IMR-90 (cell line): ENCODE results near the gene DYNLT3. TPM values are rescaled to one million over a fixed set of nuclear protein-coding genes. Genes with fewer than 3 reads are reported as not detected.
A peak's percentile ranks its signal among the peaks of the same experiment; 100 is the strongest.

Experiments
- ATAC-seq: fragments of 200-7000 bp; cut with Tn5 transposase; 2 replicates; pipeline ENCODE4 v1.9.1; 2020; ENCODE audit warnings: low read depth, mild to moderate bottlenecking, moderate library complexity
- BruUV-seq: library from RNA; stranded (reverse); fragments of 400-500 nt; replicated peaks from 2 replicates; lab custom pipeline; 2021; lab: Mats Ljungman, UMichigan
- CTCF ChIA-PET: fragments of 300-600 bp; formaldehyde crosslinking; extraction: SDS; loops from one replicate; lab custom pipeline; 2021; ENCODE audit warnings: antibody characterized with exemption; lab: Yijun Ruan, JAX
- POLR2A ChIA-PET: fragments of 300-600 bp; sonication (Branson Sonifier 250); formaldehyde crosslinking; loops from one replicate; lab custom pipeline; 2022; ENCODE audit warnings: antibody characterized with exemption; ENCODE audit not compliant: unreplicated experiment; lab: Charles Lee
- DNase-seq: peaks from one replicate; pipeline ENCODE4 v3.0.0; 2013
- H2AFZ ChIP-seq: replicated peaks from 2 replicates; pipeline ENCODE3; 2013; ENCODE audit warnings: low read length, mild to moderate bottlenecking; ENCODE audit not compliant: poor library complexity
- H2AK5ac ChIP-seq: 2 replicates; pipeline ENCODE4 v1.6.1; 2013; ENCODE audit warnings: low read depth, low read length, inconsistent platforms
- H2AK9ac ChIP-seq: replicated peaks from 2 replicates; pipeline ENCODE3; 2013; ENCODE audit warnings: mild to moderate bottlenecking, low read depth, low read length, moderate library complexity; ENCODE audit not compliant: poor library complexity
- H2BK120ac ChIP-seq: 2 replicates; pipeline ENCODE4 v1.6.1; 2013; ENCODE audit warnings: low read depth, low read length, inconsistent platforms
- H2BK15ac ChIP-seq: 3 replicates; pipeline ENCODE4 v1.6.1; 2013; ENCODE audit warnings: low read depth, low read length, inconsistent platforms
- H2BK20ac ChIP-seq: 2 replicates; pipeline ENCODE4 v1.6.1; 2013; ENCODE audit warnings: low read depth, mild to moderate bottlenecking, inconsistent platforms, low read length, moderate library complexity
- H2BK5ac ChIP-seq: 2 replicates; pipeline ENCODE4 v1.6.1; 2013; ENCODE audit warnings: mild to moderate bottlenecking, low read depth, low read length, inconsistent platforms; ENCODE audit not compliant: poor library complexity, severe bottlenecking
- H3K14ac ChIP-seq: replicated peaks from 2 replicates; pipeline ENCODE4 v1.6.1; 2013; ENCODE audit warnings: low read depth, low read length, inconsistent platforms
- H3K18ac ChIP-seq: 2 replicates; pipeline ENCODE4 v1.6.1; 2013; ENCODE audit warnings: low read depth, low read length, control low read depth
- H3K23ac ChIP-seq: 2 replicates; pipeline ENCODE4 v1.6.1; 2013; ENCODE audit warnings: low read depth, low read length, inconsistent platforms
- H3K27ac ChIP-seq: 2 replicates; pipeline ENCODE4 v1.5.1; 2013; ENCODE audit warnings: mild to moderate bottlenecking, control low read depth, low read length; ENCODE audit not compliant: insufficient read depth
- H3K27me3 ChIP-seq: 2 replicates; pipeline ENCODE4 v1.6.1; 2013; ENCODE audit warnings: low read length; ENCODE audit not compliant: control insufficient read depth, insufficient read depth
- H3K36me3 ChIP-seq: 2 replicates; pipeline ENCODE4 v1.6.1; 2013; ENCODE audit warnings: low read length, mixed read lengths; ENCODE audit not compliant: control insufficient read depth, insufficient read depth
- H3K4ac ChIP-seq: 2 replicates; pipeline ENCODE4 v1.6.1; 2013; ENCODE audit warnings: low read depth, low read length, inconsistent platforms
- H3K4me1 ChIP-seq: 2 replicates; pipeline ENCODE4 v1.6.1; 2013; ENCODE audit warnings: low read length, mixed read lengths; ENCODE audit not compliant: control insufficient read depth, insufficient read depth
- H3K4me2 ChIP-seq: 2 replicates; pipeline ENCODE4 v1.6.1; 2013; ENCODE audit warnings: low read depth, mild to moderate bottlenecking, control low read depth, low read length, moderate library complexity
- H3K4me3 ChIP-seq: 2 replicates; pipeline ENCODE4 v1.5.1; 2013; ENCODE audit warnings: low read depth, mild to moderate bottlenecking, control low read depth, low read length, moderate library complexity; ENCODE audit not compliant: insufficient read depth
- H3K56ac ChIP-seq: 2 replicates; pipeline ENCODE4 v1.6.1; 2013; ENCODE audit warnings: low read length, inconsistent platforms; ENCODE audit not compliant: insufficient read depth; ENCODE audit errors: extremely low read depth
- H3K79me1 ChIP-seq, 2 experiments: 2 replicates each; pipeline ENCODE4 v1.6.1; 2013; ENCODE audit warnings: low read length in 2 of 2, inconsistent platforms in 1 of 2, low read depth in 1 of 2
- H3K9ac ChIP-seq: 2 replicates; pipeline ENCODE4 v1.6.1; 2013; ENCODE audit warnings: low read depth, low read length, control low read depth
- H3K9me1 ChIP-seq: 2 replicates; pipeline ENCODE4 v1.6.1; 2013; ENCODE audit warnings: low read length, inconsistent platforms; ENCODE audit not compliant: insufficient read depth
- H3K9me3 ChIP-seq: 2 replicates; pipeline ENCODE4 v1.6.1; 2013; ENCODE audit warnings: low read length; ENCODE audit not compliant: control insufficient read depth, insufficient read depth
- H4K20me1 ChIP-seq: 2 replicates; pipeline ENCODE4 v1.6.1; 2013; ENCODE audit warnings: low read length, inconsistent platforms; ENCODE audit not compliant: insufficient read depth
- H4K5ac ChIP-seq: 2 replicates; pipeline ENCODE4 v1.6.1; 2013; ENCODE audit warnings: mild to moderate bottlenecking, low read depth, low read length, control low read depth
- H4K8ac ChIP-seq, 2 experiments: 2 replicates each; pipeline ENCODE4 v1.6.1; 2013; ENCODE audit warnings: low read depth in 2 of 2, low read length in 2 of 2, control low read depth in 1 of 2, inconsistent platforms in 1 of 2
- H4K91ac ChIP-seq: 2 replicates; pipeline ENCODE4 v1.6.1; 2013; ENCODE audit warnings: low read depth, low read length, inconsistent platforms; ENCODE audit not compliant: insufficient read depth
- CEBPB ChIP-seq: IDR thresholded peaks from 2 replicates; pipeline ENCODE4 v1.6.1; 2012; ENCODE audit warnings: low read depth, low read length, improper control_type of control experiment
- ELK1 ChIP-seq: fragments of 150-350 bp; IDR thresholded peaks from 2 replicates; pipeline ENCODE4 v1.6.1; 2016; ENCODE audit warnings: low read depth, mild to moderate bottlenecking, low read length, moderate library complexity, borderline replicate concordance
- FOS ChIP-seq: fragments of 150-350 bp; IDR thresholded peaks from 2 replicates; pipeline ENCODE4 v1.6.1; 2016; ENCODE audit warnings: low read depth, low read length
- MAZ ChIP-seq: IDR thresholded peaks from 2 replicates; pipeline ENCODE4 v1.6.1; 2012; ENCODE audit warnings: low read depth, mild to moderate bottlenecking, low read length, improper control_type of control experiment, moderate library complexity, borderline replicate concordance
- MXI1 ChIP-seq: IDR thresholded peaks from 2 replicates; pipeline ENCODE4 v1.6.1; 2012; ENCODE audit warnings: low read depth, mild to moderate bottlenecking, low read length, moderate library complexity, borderline replicate concordance
- NFE2L2 ChIP-seq: fragments of 150-350 bp; IDR thresholded peaks from 2 replicates; pipeline ENCODE4 v1.6.1; 2016; ENCODE audit warnings: low read depth, mild to moderate bottlenecking, low read length
- POLR2A ChIP-seq: IDR thresholded peaks from 2 replicates; pipeline ENCODE4 v1.6.1; 2012; ENCODE audit warnings: mild to moderate bottlenecking, low read depth, low read length
- RAD21 ChIP-seq: IDR thresholded peaks from 2 replicates; pipeline ENCODE4 v1.6.1; 2012; ENCODE audit warnings: low read length, improper control_type of control experiment
- RCOR1 ChIP-seq: IDR thresholded peaks from 2 replicates; pipeline ENCODE4 v1.6.1; 2012; ENCODE audit warnings: mild to moderate bottlenecking, low read length, improper control_type of control experiment; ENCODE audit not compliant: insufficient replicate concordance
- RFX5 ChIP-seq: IDR thresholded peaks from 2 replicates; pipeline ENCODE4 v1.8.0; 2012; ENCODE audit warnings: low read depth, mild to moderate bottlenecking, low read length, moderate library complexity
- SMC3 ChIP-seq: fragments of 150-350 bp; IDR thresholded peaks from 2 replicates; pipeline ENCODE4 v1.6.1; 2016; ENCODE audit warnings: low read depth, mild to moderate bottlenecking, antibody characterized with exemption, low read length, moderate library complexity
- USF2 ChIP-seq: fragments of 150-350 bp; IDR thresholded peaks from 2 replicates; pipeline ENCODE4 v1.6.1; 2017; ENCODE audit warnings: mild to moderate bottlenecking, antibody characterized with exemption, low read length, low read depth
- WGBS, 2 experiments: methylation state at CpG; one replicate each; pipeline versions ENCODE4 v1.1.5 to v1.1.7; 2013; ENCODE audit warnings: missing lambda C conversion rate in 2 of 2; ENCODE audit not compliant: insufficient read length in 1 of 2; ENCODE audit errors: extremely low coverage in 2 of 2; 5-methylcytosine and 5-hydroxymethylcytosine counted together
- dilution Hi-C: fragments of 300-500 bp; cut with HindIII; formaldehyde crosslinking; loops from one replicate; pipeline ENCODE4 v1.14.3; 2018; ENCODE audit warnings: low sequenced_read_pairs; ENCODE audit not compliant: unreplicated experiment
- in situ Hi-C: fragments of 300-500 bp; cut with MboI; formaldehyde crosslinking; loops from 3 replicates; pipeline ENCODE4 v1.14.3; 2019; ENCODE audit warnings: low sequenced_read_pairs, inconsistent platforms, mixed read lengths
- intact Hi-C: fragments of 100-400 bp; cut with micrococcal nuclease; formaldehyde crosslinking; loops from 2 replicates; pipeline ENCODE4 v1.10.0; 2022
- polyA plus RNA-seq, 3 experiments: library from polyadenylated mRNA; depleted of rRNA; stranded (reverse); fragments of >200 nt; gene quantifications; 2 replicates each; pipeline ENCODE4 v1.2.3, GENCODE V29; 2012; ENCODE audit warnings: low replicate concordance in 1 of 3
- total RNA-seq: library from RNA; depleted of rRNA; stranded (reverse); fragments of >200 nt; gene quantifications from 2 replicates; pipeline ENCODE4 v1.2.3, GENCODE V29; 2012
- TF ChIP-seq, protein P1 (sequence below): conservative IDR thresholded peaks from 2 replicates; pipeline ENCODE4 v1.5.1; 2012; ENCODE audit warnings: mild to moderate bottlenecking, low read depth, low read length, improper control_type of control experiment

Gene DYNLT3
- total and polyA plus RNA-seq, 2 of the 4 experiments (the other 2 are of a cell fraction), result 15.7 to 18.8 TPM

- intact Hi-C loops, result loop anchor here (1.0 to 5.0 kb wide), 2 partner anchors 455 to 525 kb away; partner anchors contain the start of genes PRRG1 and RPGR
- H3K4me2 ChIP-seq, result no peak overlapping the region
- H2BK15ac ChIP-seq, result no peak overlapping the region
- H2BK5ac ChIP-seq, result peak overlapping the region; percentile 64
- no peak overlapping the region for H3K4me3 ChIP-seq
- no peaks in the 10 kb centered on the region for H3K9me3 ChIP-seq
- no peak overlapping the region for H3K23ac ChIP-seq
- ChIA-PET CTCF (interaction anchor here (0.9 to 1.3 kb wide), 2 partner anchors 12 to 47 kb away, joined by 4 to 6 read pairs; no protein-coding TSS in a partner anchor), POLR2A (no interaction called here)
- H3K4ac ChIP-seq, result no peak overlapping the region
- H4K91ac ChIP-seq, result no peak overlapping the region
- 0 out of 2 replicates have a peak overlapping the region, but pooled peaks have one; percentile 4 for H2BK20ac ChIP-seq
- no peak overlapping the region for H4K8ac ChIP-seq
- H2AK9ac ChIP-seq, result no peak overlapping the region
- no peaks in the 10 kb centered on the region for H4K20me1 ChIP-seq
- H2BK120ac ChIP-seq, result no peak overlapping the region
- in situ Hi-C loops, result no loop called here
- no peaks in the 10 kb centered on the region for H3K79me1 ChIP-seq
- H4K5ac ChIP-seq, result no peak overlapping the region
- no peak overlapping the region for H3K27ac ChIP-seq
- H3K56ac ChIP-seq, result no peak overlapping the region
- peaks cover 4% of the 10 kb centered on the region for H3K9me1 ChIP-seq
- H2AK5ac ChIP-seq, result no peak overlapping the region
- no CpG with 5 or more reads among the region's 1 CpG for WGBS, 2 experiments
- no peak overlapping the region for H3K9ac ChIP-seq
- no peak overlapping the region for H3K14ac ChIP-seq
- H3K4me1 ChIP-seq, result peaks cover 3% of the 10 kb centered on the region
- no peaks in the 10 kb centered on the region for H3K27me3 ChIP-seq
- no TSS peak for BruUV-seq
- dilution Hi-C loops, result no loop called here
- DNase-seq (no peak), ATAC-seq (peak; percentile 67)
- H3K36me3 ChIP-seq, result no peaks in the 10 kb centered on the region
- no peak overlapping the region for H2AFZ ChIP-seq
- no peak overlapping the region for H3K18ac ChIP-seq
- no peak for TF ChIP-seq RCOR1
- TF ChIP-seq, protein P1, sequence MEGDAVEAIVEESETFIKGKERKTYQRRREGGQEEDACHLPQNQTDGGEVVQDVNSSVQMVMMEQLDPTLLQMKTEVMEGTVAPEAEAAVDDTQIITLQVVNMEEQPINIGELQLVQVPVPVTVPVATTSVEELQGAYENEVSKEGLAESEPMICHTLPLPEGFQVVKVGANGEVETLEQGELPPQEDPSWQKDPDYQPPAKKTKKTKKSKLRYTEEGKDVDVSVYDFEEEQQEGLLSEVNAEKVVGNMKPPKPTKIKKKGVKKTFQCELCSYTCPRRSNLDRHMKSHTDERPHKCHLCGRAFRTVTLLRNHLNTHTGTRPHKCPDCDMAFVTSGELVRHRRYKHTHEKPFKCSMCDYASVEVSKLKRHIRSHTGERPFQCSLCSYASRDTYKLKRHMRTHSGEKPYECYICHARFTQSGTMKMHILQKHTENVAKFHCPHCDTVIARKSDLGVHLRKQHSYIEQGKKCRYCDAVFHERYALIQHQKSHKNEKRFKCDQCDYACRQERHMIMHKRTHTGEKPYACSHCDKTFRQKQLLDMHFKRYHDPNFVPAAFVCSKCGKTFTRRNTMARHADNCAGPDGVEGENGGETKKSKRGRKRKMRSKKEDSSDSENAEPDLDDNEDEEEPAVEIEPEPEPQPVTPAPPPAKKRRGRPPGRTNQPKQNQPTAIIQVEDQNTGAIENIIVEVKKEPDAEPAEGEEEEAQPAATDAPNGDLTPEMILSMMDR, result no peak
- no peak for TF ChIP-seq RAD21
- no peak for TF ChIP-seq SMC3
- TF ChIP-seq USF2, result no peak
- no peak for TF ChIP-seq MAZ
- TF ChIP-seq POLR2A, result no peak
- TF ChIP-seq RFX5, result no peak
- TF ChIP-seq CEBPB, result no peak
- no peak for TF ChIP-seq FOS
- TF ChIP-seq NFE2L2, result no peak
- TF ChIP-seq MXI1, result no peak
- no peak for TF ChIP-seq ELK1
Measured at GRCh38 chrX:37872303-37872655, 24.9 kb upstream of the DYNLT3 start.
